GM21717 (cell line): ENCODE measurements around the gene FANCD2.
"Not testable (repeated sequence)": the region's sequence is repeated elsewhere in the genome, so short reads cannot be mapped to it uniquely, and the experiment has no call there.

Source experiments
- ATAC-seq: cut with Tn5 transposase; IDR thresholded peaks from one replicate; pipeline ENCODE4 v1.9.1; 2021; ENCODE audit warnings: mild to moderate bottlenecking, moderate library complexity; ENCODE audit not compliant: unreplicated experiment

FANCD2 gene

DNA sequence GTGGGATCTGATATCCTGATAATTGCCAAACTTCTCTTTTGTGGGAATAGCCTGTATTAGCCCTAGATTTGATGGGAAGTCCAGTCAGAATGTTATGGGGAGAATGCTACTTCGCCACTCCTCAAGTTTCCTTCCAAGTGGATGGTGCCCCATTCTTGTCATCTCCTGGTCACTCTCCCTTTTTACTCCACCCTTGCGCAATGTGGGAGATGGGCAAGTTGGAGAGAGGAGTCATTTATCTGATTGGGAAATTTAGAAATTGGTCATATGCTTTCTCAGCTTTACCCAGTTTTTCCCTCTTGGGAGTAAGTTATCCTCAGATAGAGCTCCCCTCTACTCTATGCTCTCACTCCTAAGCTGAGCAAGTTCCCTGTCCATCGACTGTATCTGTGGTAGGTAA, 67.4 kb downstream of the FANCD2 start:
- ATAC-seq: no peak

GRCh38 chr3:10099041-10099440, 72.8 kb downstream of the FANCD2 start:
- ATAC-seq: no peak

DNA sequence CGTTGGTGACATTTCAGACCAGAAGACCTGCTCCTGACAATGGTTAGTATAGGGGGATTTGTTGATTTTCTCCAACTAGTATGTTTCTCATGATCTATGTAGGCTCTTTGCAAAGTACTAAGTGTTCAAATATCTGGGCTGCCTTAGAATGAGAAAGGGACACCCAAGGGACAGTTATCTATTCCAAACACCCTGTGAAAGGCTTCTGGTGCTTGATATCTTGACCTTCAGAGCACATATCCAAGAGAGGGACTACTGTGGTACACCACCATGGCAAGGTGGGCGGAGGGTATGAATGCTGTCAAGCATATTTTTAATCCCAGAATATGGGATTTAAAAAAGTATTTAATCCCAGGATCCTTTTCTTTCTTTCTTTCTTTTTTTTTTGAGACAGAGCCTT, 80.7 kb downstream of the FANCD2 start:
- ATAC-seq: no peak

GRCh38 chr3:10108091-10108490, 81.9 kb downstream of the FANCD2 start, which contains the start of gene FANCD2OS:
Gene FANCD2OS, minus strand, starts transcription at chr3:10108255. Its CDS starts 3,481 bp downstream, at chr3:10104774.
- no peak for ATAC-seq

- ATAC-seq: peak; percentile 93
Measured at GRCh38 chr3:10115326-10116137, 89.3 kb downstream of the FANCD2 start, which contains the start of gene BRK1. Gene BRK1, plus strand, starts transcription at chr3:10115675. Its CDS starts 27 bp downstream, at chr3:10115702.

DNA sequence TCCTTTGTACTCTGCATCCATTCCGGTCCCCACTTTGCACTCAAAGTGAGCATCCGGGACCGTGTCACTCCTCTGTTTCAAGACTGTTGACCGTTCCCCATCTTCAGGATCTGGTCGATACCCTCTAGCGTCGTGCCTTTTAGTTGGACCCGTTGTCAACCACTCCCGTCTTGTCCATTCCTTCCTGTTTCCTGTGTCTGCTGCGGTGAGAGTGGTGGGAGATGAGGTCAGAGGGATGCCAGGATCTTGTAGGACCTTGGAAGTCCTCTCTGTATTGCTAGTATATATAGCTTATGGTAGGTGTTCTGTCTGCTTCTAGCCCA, 89.9 kb downstream of the FANCD2 start:
- no peak for ATAC-seq

DNA sequence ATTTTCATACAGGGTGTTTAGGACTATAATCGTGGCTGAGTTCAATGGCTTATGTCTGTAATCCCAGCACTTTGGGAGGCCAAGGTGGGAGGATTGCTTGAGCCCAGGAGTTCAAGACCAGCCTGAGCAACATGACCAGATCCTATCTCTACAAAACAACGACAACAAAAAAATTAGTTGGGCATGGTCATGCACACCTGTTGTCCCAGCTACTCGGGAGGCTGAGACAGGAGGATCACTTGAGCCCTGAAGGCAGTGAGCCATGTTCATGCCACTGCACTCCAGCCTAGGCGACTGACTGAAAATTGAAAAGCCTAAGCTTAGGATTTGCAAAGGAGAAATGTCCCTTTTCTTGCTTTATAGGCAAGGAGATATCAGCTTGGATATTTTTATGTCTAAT, 90.7 kb downstream of the FANCD2 start:
- ATAC-seq: no peak

- no peak for ATAC-seq
Measured at GRCh38 chr3:10119376-10119775, 93.1 kb downstream of the FANCD2 start.

- no peak for ATAC-seq
Measured at GRCh38 chr3:10121064-10121463, 94.8 kb downstream of the FANCD2 start.

- no peak for ATAC-seq
Measured at GRCh38 chr3:10122724-10123123, 96.5 kb downstream of the FANCD2 start.

- not testable (repeated sequence) for ATAC-seq
Measured at GRCh38 chr3:10135872-10136271, 109.6 kb downstream of the FANCD2 start.

DNA sequence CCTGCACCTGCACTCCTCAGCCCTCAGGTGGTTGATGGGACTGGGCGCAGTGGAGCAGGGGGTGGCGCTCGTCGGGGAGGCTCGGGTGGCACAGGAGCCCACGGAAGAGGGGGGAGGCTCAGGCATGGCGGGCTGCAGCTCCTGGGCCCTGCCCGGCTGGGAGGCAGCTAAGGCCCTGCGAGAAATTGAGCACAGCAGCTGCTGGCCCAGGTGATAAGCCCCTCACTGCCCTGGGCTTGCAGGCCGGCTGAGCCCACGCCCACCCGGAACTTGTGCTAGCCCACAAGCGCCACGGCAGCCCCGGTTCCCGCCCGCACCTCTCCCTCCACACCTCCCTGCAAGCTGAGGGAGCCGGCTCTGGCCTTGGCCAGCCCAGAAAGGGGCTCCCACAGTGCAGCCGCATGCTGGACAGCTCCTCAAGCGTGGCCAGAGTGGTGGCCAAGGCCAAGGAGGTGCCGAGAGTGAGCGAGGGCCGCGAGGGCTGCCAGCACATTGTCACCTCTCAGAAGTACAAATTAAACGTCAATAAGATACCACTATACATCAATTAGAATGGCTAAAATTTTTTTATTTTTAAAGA, 110.3 kb downstream of the FANCD2 start:
- ATAC-seq: no peak

DNA sequence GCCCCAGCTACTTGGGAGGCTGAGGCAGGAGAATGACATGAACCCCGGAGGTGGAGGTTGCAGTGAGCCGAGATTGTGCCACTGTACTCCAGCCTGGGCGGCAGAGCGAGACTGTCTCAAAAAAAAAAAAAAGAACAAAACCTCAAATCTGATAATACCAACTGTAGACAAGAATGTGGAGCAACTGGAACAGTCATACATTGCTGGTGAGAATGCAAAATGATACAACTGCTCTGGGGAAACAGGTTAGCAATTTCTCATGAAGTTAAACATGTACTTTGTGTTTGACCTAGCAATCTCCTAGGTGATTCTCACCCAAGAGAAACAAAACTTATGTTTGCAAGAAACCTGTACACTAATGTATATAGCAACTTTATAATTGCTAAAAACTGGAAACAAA, 110.9 kb downstream of the FANCD2 start:
- no peak for ATAC-seq

- no peak for ATAC-seq
Measured at GRCh38 chr3:10140996-10141546, 114.8 kb downstream of the FANCD2 start.

- ATAC-seq: no peak
Measured at GRCh38 chr3:10142707-10143560, 116.7 kb downstream of the FANCD2 start.

GRCh38 chr3:10145685-10146084, 119.4 kb downstream of the FANCD2 start:
- ATAC-seq: no peak

- ATAC-seq: no peak
Measured at GRCh38 chr3:10149226-10149625, 123.0 kb downstream of the FANCD2 start.

DNA sequence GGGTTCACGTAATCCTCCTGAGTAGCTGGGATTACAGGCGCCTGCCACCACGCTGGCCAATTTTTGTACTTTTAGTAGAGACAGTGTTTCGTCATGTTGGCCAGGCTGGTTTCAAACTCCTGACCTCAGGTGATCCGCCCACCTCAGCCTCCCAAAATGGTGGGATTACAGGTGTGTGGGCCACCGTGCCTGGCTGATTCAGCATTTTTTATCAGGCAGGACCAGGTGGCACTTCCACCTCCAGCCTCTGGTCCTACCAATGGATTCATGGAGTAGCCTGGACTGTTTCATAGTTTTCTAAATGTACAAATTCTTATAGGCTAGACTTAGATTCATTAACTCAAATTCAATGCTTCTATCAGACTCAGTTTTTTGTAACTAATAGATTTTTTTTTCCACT, 124.8 kb downstream of the FANCD2 start:
- no peak for ATAC-seq
